NB4 (cell line): ENCODE data around the gene RBM18.

ENCODE experiments used
- CTCF ChIP-seq: IDR thresholded peaks from one replicate; pipeline ENCODE4 v1.5.1; 2012; ENCODE audit warnings: low read depth, low read length
- MAX ChIP-seq: IDR thresholded peaks from 2 replicates; pipeline ENCODE4 v1.6.1; 2011; ENCODE audit warnings: low read depth, low read length
- POLR2A ChIP-seq: IDR thresholded peaks from 2 replicates; pipeline ENCODE4 v1.6.1; 2011; ENCODE audit warnings: mild to moderate bottlenecking; ENCODE audit not compliant: insufficient read length; ENCODE audit errors: extremely low read depth

- TF ChIP-seq POLR2A (no peak), CTCF (no peak), MAX (peak; percentile 61)
Observed at GRCh38 chr9:122213589-122214413, 50.8 kb downstream of the RBM18 start.
